ENCODE measurements around the gene ZG16.
A peak's percentile ranks its signal among the peaks of the same experiment; 100 is the strongest.

ZG16 gene

DNA sequence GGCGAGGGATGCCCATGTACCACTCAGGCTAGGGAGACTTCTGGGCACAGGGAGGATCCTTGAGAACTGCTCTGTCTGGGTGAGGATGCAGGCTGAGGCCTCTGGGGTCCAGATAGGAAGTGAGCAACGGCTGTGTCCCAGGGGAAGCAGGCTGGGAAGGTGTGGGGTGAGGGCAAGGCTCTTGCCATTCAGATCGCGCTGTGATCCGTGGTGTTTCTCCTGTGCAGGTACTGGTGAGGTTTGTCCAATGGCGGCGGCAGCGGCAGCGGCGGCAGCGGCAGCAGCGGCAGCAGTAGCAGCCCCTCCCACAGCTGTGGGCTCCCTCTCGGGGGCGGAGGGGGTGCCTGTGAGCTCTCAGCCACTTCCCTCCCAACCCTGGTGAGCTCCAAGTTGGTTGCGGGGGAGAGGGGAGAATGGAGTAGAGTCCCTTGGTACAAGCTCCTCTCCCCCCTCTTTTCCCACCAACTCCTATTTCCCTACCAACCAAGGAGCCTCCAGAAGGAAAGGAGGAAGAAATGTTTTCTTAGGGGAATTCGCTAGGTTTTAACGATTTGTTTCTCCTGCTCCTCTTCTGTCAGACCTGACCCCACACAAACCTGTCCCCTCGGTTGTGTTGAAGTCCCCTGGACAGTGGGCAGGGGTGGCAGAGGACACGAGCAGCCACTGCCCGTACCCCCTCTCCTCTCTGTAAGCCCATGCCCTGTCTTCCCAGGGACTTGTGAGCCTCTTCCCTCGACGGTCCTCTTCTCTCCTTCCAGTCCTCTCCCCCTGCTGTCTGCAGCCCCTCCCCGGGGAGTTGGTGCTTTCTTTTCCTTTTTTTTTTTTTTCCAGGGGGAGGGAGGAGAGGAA lies 32.0 kb downstream of the ZG16 start:
- peak; percentile 49 for DNase-seq

GRCh38 chr16:29810699-29811169 lies 32.7 kb downstream of the ZG16 start:
- DNase-seq = no peak

GRCh38 chr16:29811170-29811895 lies 33.3 kb downstream of the ZG16 start:
- DNase-seq = peak; percentile 83

- peak; percentile 78 for DNase-seq
These were observed 34.0 kb downstream of the ZG16 start, which contains the start of gene PRRT2 for GRCh38 chr16:29811896-29812665. PRRT2 (plus strand) TSS chr16:29812193; CDS start chr16:29813055, 862 bp downstream.

DNA sequence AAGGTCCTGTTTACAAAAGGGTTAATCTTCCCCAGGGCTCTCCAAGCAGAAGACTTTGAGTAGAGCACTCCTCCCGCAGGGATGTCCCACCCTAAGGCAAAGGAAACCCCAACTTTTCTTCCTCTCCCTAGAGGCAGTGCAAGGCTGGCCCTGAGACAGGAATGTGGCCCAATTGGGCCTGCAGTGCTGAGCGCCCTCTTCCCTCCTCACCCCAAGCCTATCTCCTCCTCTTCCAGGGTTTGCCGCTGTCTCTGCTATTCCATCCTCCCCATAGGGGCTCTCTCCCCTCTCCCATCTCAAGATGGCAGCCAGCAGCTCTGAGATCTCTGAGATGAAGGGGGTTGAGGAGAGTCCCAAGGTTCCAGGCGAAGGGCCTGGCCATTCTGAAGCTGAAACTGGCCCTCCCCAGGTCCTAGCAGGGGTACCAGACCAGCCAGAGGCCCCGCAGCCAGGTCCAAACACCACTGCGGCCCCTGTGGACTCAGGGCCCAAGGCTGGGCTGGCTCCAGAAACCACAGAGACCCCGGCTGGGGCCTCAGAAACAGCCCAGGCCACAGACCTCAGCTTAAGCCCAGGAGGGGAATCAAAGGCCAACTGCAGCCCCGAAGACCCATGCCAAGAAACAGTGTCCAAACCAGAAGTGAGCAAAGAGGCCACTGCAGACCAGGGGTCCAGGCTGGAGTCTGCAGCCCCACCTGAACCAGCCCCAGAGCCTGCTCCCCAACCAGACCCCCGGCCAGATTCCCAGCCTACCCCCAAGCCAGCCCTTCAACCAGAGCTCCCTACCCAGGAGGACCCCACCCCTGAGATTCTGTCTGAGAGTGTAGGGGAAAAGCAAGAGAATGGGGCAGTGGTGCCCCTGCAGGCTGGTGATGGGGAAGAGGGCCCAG lies 34.9 kb downstream of the ZG16 start:
- no peak for DNase-seq

GRCh38 chr16:29813644-29814562 lies 35.8 kb downstream of the ZG16 start:
- DNase-seq = no peak

GRCh38 chr16:29814592-29814991 lies 36.5 kb downstream of the ZG16 start:
- DNase-seq = no peak

GRCh38 chr16:29815032-29815721 lies 37.1 kb downstream of the ZG16 start:
- peak; percentile 48 for DNase-seq

DNA sequence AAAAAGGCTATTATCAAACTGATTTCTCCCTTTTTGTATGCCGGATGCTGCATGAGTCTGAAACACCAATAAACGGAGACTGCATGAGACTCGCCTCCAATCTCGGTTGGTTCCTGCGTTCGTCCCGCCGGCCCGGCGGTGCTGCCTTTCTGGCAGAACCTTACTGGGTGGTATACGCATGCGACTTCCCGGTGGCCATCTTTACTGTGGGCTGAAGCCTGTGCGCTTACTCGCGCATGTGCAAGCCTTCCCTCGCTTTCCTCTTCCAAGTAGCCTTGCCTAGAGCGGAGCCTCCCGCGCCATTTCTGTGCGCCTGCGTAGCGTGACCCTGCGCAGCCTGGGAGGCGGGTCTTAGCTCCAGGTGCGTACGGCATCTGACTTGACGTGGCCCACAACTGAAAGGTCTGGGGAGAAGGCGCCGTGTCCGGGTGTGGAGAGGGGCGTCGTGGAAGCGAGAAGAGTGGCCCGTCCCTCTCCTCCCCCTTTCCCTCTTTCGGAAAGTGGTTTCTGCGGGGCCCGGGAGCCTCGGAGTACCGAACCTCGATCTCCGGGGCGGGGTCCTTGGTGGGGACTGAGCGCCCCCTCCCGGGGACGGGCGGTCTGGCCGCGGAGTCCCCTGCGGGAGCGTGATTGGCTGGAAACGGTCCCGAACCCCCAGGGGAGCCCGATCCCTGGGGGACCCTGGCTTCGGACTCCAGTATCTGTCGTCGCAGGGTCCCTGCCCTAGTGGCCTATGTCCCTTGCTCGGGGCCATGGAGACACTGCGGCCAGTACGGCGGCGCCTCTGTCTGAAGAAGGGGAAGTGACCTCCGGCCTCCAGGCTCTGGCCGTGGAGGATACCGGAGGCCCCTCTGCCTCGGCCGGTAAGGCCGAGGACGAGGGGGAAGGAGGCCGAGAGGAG lies 38.0 kb downstream of the ZG16 start, which contains the start of gene PAGR1:
PAGR1 (plus strand) TSS at position 360 of the 901 bp plus-strand sequence; CDS start at position 734, 374 bp downstream.
- peak; percentile 99 for DNase-seq

GRCh38 chr16:29816694-29817441 lies 38.8 kb downstream of the ZG16 start:
- no peak for DNase-seq

DNA sequence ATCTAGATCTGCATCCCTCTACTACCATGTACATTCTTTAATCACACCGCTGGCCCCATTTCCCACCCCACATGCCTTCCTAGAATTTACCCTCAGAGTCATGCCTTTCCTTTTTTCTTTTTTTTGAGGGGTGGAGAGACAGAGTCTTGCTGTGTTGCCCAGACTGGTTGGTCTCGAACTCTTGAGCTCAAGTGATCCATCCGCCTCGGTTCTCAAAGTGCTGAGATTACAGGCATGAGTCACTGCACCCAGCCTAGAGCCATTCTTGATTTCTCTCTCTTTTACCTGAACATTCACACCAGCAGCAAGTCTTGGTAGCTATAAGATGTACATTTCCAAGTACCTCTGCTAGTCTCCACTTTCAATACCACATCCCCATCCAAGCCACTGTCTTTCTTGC lies 40.0 kb downstream of the ZG16 start:
- no peak for DNase-seq

DNA sequence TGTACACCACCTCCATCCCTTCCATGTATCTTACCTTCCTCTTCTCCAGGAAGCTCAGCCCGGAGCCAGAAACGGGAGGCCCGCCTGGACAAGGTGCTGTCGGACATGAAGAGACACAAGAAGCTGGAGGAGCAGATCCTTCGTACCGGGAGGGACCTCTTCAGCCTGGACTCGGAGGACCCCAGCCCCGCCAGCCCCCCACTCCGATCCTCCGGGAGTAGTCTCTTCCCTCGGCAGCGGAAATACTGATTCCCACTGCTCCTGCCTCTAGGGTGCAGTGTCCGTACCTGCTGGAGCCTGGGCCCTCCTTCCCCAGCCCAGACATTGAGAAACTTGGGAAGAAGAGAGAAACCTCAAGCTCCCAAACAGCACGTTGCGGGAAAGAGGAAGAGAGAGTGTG lies 41.5 kb downstream of the ZG16 start:
- no peak for DNase-seq

DNA sequence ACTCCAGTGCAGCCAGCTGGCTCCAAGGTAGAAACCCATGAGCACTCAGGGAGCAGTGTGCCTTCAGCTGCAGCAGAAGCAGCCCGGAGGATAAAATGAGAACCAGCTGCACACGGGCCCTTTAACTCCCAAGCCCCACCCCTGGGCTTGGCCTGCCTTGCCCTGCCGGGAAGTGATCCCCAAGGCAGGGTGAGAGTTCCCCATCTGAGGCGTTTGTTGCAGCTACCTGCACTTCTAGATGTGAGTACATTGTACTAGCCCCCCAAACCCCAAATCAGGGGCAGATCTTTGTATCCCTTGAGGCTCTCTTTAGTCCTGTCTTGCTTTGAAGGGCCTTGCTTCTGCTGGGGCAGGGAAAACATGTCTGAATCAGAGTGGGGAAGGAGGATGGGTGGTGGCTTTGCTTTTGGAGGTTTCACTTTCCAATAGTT lies 42.2 kb downstream of the ZG16 start, which contains the start of gene MVP:
MVP (plus strand) TSS at position 192 of the 431 bp plus-strand sequence. CDS start 10,088 bp downstream, outside the sequence.
- DNase-seq = no peak

- DNase-seq = no peak
These were observed 42.9 kb downstream of the ZG16 start for GRCh38 chr16:29820730-29821642.

DNA sequence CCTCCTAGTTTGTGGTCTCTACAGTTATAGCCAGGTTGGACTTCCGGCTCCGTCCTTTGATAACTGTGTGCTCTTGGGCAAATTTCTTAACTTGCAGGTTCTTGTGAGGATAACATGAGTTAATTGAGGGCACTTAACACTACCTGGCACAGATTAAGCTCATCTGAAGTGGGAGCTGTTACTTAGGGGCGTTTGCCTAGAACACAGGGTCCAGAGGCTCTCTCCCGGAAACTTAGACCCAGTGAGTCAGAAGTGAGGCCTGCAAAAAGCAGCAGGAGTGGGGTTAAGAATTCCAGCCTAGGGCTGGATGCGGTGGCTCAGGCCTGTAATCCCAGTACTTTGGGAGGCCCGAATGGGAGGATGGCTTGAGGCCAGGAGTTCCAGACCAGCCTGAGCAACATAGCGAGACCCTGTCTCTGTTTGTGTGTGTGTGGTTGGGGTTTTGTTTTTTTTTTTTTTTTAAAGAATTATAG lies 43.6 kb downstream of the ZG16 start:
- no peak for DNase-seq

GRCh38 chr16:29824589-29825144 lies 46.6 kb downstream of the ZG16 start:
- no peak for DNase-seq
